GM19455 (cell line): ENCODE results near the gene KAT8.
"Not testable (repeated sequence)": the region's sequence is repeated elsewhere in the genome, so short reads cannot be mapped to it uniquely, and the experiment has no call there.

Source experiments
- ATAC-seq: cut with Tn5 transposase; IDR thresholded peaks from one replicate; pipeline ENCODE4 v1.9.1; 2021; ENCODE audit not compliant: unreplicated experiment

Gene KAT8

GRCh38 chr16:31144418-31144817 lies 27.0 kb downstream of the KAT8 start:
- not testable (repeated sequence) for ATAC-seq

- ATAC-seq = no peak
Observed at GRCh38 chr16:31145398-31145990, 28.0 kb downstream of the KAT8 start.

GRCh38 chr16:31147574-31147973 lies 30.1 kb downstream of the KAT8 start:
- ATAC-seq = no peak

- ATAC-seq = no peak
Observed at GRCh38 chr16:31148281-31148728, 30.8 kb downstream of the KAT8 start.

- no peak for ATAC-seq
Observed at GRCh38 chr16:31148896-31149295, 31.4 kb downstream of the KAT8 start.

GRCh38 chr16:31149332-31149731 lies 31.9 kb downstream of the KAT8 start:
- ATAC-seq = no peak

- ATAC-seq = no peak
Observed at GRCh38 chr16:31149894-31150890, 32.7 kb downstream of the KAT8 start, which contains the start of gene PRSS36. PRSS36 (minus strand) TSS chr16:31150066; CDS start chr16:31150035, 31 bp downstream.

GRCh38 chr16:31150976-31151375 lies 33.5 kb downstream of the KAT8 start:
- ATAC-seq = not testable (repeated sequence)

- ATAC-seq = no peak
Observed at GRCh38 chr16:31157136-31157535, 39.7 kb downstream of the KAT8 start.

- no peak for ATAC-seq
Observed at GRCh38 chr16:31167315-31167714, 49.9 kb downstream of the KAT8 start.

GRCh38 chr16:31168848-31169247 lies 51.4 kb downstream of the KAT8 start:
- no peak for ATAC-seq

GRCh38 chr16:31170048-31170447 lies 52.6 kb downstream of the KAT8 start:
- not testable (repeated sequence) for ATAC-seq

- no peak for ATAC-seq
Observed at GRCh38 chr16:31177136-31177535, 59.7 kb downstream of the KAT8 start.

GRCh38 chr16:31179219-31179746 lies 61.8 kb downstream of the KAT8 start:
- ATAC-seq = no peak

- ATAC-seq = peak; percentile 47
Observed at GRCh38 chr16:31179747-31180459, 62.4 kb downstream of the KAT8 start, which contains the start of gene FUS. FUS (plus strand) TSS chr16:31180139; CDS start chr16:31180215, 76 bp downstream.
